Measurements from ENCODE around the gene ACSS1.

Gene ACSS1

DNA sequence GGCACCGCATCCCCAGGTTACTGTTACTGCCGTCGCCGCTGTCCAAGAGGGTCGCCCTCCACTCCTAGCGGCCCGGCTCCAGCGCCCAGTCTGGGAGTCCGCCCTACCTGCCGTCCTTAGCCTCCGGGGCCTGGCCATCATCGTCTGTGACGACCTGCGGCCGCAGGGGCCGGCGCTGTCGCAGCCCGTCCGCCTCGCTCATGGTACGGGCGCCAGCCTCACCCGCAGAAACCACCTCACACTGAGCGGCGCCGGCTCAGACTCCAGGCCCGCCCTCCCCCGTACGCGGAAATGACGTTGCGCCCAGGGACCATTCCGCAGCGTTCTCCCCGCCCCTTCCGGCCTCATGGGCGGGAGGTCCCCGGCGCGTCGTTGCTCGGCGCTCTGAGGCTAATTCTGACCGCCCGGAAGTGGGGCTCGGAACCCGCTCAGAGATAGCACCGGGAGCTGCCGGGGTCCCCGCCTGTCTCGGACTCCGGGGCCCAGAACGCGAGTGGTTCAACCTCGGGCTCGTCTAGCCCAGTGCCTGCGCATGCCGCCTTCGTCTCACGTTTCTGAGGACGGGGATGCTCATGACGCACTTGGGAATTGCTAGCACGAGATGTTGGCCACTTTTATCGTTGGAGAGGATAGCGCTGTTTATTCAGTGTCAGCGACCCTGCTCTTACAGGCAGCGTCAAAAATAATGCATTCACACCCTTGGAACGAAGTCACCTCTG lies 65.3 kb downstream of the ACSS1 start, which contains the start of gene APMAP:
Gene APMAP (minus strand): TSS at position 265 of the 719 bp plus-strand sequence. CDS start 63 bp downstream, at position 202.
- peak; percentile 95 for DNase-seq

DNA sequence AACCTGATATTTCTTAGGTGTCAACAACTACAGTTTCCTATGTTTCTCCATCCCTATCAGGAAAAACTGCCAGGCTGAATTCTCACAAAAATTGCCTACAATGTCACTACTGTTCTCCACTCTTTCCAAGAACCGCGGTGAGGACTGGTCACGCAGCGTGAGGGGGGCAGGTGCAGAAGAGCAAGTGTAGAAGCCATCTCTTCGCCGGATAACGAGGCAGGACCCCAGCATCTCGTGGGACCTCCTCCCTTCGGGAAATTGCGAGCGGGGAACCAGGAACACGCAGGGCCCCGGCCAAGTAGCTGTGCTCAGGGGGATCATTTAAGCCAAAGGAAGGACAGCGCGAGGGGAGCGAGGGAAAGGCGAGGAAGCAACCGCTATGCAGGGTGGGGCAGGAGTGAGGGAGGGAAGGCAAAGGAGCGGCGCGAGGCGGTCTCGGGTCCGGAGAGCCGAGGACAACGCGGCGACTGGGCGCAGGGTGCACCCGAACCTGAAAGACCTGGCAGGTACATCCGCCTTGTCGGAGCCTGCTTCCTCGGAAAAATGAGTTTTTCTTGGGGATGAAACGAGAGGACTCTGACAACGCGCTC lies 65.9 kb downstream of the ACSS1 start:
- DNase-seq, result no peak

DNA sequence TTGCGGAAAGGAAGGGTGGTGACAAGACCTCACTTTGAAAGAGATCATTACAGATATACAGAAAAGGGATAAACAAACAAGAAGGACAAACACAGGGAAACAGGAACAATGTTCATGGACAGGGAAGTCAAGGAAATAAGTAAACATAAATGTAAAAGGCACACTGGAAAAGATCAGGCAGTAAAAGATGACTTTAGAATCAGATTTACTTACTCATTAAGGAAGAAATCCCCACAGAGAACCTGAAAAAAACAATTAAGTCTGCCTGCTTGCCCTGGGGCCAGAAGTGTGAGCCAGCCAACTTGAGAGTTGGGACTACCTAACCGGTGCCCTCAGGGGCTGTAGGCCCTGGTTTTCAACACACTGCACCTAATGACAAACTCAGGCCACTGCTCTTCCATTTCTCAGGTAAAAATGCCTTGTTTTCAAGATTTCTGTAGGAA lies 67.1 kb downstream of the ACSS1 start:
- no peak for DNase-seq

DNA sequence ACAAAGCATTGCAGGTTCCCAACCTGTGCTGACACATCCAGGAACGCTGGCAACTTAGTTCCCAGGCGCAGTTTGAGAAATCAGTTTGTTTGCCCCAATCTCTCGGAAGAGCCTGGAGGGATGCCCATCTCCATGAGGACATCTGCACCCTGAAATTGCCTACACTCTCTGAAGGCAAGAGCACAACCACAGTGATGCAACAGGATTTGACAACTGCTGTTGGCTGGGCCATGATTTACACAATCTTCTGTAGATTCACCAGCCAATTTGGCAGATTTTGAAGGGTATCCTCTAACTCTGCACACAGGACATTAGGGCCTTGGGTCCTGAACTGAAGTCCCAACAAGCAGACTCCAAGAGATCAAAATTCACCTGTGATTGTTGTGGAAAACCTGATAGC lies 68.8 kb downstream of the ACSS1 start:
- DNase-seq, result no peak

DNA sequence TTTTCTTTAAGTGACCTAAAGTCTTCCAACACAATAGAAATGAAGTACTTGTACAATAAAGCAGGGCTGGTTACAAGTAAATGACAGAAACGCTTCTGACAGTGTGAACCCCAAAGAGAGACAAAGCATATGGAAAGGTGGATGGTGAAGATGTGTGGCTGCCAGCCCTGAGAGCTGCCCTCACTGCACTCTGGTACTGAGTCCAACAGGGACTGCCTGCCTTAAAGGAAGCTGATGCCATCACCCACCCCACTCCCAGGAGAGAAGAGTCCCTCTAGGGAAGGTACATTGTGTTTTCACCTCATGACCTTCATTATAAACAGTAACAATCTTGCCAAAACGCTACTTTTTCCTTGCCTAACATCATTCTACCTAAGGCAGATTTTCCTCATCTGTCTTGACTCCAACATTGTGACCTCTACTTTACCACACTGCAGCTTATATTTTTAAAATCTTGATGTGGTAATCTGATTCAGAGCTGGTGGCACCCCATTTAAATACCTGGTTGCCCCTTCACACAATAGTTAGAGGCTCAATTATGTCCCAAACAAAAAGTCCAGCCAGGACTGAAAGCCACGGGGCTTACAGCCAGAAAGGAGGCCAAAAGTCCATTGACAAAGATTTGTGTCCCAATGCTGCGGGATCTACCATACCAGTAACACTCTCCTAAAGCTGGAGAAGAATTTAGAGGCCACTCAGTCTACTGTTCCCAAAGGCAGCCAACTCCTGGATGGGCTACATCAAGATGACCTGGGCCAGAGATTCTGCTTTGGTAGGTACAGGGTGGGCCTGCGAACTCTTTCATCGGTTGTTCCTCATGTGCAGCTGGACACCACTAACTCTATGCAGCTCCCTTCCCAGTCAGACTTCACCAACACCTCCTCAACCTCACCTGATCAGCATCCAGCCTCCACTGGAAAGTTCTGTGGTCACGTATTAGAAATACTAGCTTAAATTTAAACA lies 69.8 kb downstream of the ACSS1 start:
- no peak for DNase-seq

DNA sequence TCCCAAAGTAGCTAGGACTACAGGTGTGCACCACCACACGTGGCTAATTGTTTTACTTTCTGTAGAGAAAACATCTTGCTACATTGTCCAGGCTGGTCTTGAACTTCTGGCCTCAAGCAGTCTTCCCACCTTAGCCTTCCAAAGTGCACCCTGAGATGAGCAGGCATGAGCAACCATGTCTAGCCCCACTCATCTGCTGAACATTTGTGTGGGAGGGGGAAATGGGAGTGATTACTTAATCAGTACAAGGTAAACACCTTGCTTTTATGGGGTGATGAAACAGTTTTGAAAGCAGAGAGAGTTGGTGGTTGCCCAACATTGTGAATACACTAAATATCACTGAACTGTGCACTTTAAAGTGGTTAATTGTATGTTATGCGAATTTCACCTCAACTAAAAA lies 70.7 kb downstream of the ACSS1 start:
- no peak for DNase-seq

DNA sequence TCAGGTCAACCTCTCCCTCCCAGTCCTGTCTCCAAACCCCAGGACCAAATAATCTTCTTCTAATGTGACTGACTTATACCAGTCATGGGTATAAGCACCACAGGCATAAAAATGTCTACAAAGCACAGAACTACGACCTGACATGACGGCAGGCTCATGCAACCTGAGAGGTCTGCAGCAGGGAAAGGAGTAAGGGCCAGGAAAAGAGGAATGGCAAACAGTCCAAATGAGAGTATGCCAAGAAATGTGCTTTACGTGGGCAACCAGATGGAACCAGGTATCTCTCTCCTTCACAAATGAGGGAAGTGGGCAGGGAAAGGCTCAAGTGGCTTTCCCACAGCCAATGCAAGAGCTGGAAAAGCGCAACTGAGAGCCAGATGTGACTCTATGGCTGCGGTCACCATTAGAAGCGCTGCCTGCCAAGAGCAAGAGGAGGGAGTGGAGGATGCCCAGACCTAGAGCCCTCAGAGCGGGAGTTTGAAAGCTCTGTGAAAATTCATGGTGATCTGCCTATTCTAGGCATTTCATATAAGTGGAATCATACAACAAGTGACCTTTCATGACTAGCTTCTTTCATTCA lies 71.4 kb downstream of the ACSS1 start:
- DNase-seq, result no peak

DNA sequence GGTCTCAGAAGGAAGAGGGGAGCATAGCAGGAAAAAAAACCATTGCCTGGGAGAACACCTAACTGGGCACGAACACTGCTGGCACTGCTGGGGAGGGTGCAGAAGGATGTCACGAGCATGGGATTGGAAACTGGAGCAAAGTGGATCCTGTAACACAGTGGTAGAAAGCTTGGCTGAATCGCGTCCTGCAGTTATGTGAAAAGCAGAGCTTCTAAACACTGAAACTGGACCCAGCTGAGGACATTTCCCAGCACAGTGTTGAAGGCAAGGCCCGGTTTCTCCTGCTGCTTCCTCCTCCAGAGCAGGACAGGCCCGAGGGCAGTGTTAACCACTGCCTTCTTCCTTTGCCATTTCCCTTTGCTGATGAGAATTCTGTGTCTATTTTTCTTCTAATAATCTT lies 72.1 kb downstream of the ACSS1 start:
- DNase-seq, result no peak

DNA sequence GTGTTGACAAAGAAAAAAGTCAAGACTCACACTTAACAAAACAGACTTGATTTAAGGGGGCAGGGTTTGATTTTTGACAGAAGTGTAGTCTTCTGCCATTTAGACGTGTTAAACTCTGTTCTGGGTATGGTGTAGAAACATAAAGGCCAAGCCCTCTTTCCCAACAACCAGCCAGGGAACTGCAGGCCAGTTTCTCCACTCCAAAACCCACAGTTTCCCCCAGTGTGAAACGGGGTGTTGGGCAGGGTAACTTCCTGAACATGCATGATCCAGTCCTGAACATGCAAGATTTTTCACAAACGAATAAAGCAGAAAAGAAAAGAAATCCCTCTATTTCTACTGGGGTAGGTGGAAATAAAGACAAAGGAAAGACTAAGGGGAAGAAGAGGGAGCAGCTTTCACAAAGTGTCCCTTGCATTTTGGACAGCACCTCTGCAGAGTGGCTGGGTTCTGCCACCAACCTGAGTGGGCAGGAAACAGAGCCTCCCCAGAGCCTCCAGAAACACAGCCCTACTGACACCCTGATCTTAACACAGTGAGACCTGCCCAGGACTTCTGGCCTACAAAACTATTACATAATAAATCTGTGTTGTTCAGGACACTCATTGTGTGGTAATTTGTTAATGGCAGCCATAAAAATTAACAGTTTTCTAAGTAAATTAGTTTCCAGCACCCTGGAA lies 72.8 kb downstream of the ACSS1 start:
- DNase-seq, result no peak

DNA sequence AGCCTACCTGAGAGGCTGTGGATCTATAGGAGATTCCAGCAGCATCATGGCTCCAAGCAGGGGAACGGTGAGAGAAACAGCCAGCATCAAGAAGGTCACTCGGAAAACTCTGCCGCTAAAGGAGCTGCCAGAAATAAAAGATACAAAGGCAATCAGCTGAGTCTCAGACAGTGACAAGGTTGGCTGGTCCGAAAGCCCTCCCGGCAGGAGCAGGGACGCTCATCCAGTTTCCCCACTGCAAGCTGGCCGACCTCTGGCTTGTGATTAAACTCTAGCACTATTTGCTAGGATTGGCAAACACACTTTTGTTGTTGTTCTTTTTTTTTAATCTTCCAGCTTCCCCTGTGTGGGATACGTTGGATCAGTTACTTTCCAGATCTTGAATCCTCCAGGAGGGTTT lies 74.0 kb downstream of the ACSS1 start:
- no peak for DNase-seq

DNA sequence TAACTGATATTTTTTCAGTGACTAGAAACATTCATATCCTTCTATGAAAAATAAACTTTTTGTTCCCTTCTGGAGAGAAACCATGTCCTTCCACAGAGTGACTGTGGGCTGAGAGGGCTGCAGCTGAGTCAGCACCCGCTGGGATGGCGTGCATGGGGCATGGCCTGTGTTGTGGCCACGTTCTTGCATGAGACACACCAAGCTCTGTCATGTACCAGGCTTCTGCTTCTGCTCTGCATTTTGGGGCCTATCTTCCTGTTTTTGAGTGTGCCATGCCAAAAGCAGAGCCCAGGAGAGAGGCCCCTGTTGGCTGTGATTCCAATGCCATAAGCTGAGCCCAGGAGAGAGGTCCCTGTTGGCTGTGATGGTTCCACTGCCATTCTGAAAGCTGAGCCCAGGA lies 76.1 kb downstream of the ACSS1 start:
- peak in 1 of 2 donors; percentile 48 for DNase-seq

DNA sequence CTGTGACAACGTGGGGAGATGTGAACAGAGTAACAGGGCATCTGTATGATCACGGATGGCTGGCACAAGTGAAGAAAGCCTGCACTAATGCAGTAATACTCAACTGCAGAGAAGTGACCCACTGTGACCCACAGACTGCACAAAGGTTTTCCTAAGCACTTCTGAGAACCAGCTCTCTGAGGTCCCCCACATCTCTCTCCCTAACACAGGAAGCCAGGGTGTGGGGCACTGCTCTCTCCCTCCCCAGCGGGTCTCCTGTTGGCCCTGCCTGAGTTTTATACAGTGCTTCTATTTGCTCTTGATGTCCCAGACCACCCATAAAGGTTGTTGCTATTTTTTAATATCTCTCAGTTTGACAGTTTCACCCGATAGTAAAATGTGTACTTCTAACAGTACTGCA lies 76.7 kb downstream of the ACSS1 start:
- DNase-seq, result no peak

DNA sequence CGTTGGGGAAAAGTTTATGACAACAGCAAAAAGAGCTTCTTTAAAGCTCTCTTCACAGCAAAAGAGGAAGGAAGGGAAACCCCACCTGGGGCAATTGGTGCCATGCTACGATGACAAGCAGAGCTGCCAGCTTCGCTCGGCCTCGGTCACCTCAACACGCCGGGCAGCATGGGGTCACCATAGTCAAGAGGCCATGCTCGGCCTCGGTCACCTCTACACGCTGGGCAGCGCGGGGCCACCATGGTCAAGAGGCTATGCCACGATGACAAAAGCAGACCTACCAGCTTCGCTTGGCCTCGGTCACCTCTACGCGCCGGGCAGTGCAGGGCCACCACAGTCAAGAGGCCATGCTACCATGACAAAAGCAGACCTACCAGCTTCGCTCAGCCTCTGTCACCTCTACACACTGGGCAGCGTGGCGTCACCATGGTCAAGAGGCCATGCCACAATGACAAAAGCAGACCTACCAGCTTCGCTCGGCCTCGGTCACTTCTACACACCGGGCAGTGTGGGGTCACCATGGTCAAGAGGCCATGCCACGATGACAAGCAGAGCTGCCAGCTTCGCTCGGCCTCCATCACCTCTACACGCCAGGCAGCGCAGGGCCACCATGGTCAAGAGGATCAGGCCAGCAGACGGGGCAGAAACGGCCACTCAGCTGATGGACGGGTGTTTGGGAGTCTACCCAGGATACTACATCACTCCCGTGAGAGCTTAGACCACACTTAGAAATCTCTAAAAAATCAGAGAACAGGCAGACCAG lies 77.5 kb downstream of the ACSS1 start:
- DNase-seq, result no peak

DNA sequence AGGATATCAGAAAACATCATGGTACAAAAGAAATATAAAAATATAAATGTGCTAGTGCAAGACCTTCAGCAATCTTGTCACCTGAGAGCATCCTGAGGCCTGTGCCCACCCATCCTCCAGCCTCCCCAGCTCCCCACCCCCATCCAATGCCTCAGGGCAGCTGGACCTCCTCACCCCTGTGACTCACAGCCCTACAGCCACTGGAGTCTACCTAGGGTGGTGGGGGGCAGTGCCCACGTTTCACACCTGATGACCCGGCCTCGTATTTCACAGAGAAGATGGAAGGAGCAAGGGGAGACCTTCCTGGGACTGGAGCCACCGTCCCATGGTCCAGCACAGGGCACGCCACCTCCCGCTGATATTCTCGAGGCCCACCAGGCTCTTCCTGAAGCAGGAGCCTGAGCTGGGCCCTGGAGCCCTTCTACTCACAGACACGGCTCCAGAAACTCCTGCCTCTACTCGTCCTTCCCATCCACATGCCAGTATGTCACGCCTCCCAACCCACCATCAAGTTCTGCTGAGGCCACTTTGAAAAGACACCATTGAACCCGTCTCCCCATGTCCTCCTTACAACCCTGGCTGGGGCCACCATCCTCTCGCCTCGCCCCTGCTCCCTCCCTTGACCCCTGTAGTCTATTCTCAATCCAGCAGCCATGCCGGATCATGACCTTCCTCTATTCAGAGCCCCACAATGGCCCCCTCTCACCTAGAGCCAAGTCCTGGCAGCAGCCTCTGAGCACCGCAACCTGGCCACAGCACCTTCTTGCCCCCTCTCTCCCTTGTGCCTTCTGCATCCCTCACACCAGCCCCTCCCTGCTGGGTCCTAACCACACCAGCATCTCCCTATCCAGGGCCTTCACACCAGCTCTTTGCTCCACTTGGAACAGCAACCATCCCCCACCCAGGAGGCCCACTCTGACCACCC lies 78.6 kb downstream of the ACSS1 start:
- no peak for DNase-seq

DNA sequence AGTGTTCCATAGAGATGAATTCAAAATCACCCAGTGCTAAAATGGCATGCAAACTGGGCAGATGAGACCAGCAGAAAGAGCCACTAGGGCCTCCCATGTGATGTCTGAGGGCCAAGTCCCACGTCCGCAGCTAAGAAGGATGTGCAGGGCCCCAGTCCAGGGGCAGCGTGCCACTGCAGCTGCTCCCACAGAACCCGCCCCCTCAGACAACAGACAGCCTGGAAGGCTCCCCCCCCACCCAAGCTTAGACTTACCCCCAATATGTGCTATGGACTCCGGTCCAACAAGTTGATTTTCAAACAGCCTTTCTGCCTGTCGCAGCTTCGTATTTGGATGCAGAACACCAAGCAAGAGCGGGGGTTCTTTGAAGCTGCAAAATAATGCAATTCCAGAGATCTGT lies 79.4 kb downstream of the ACSS1 start:
- no peak for DNase-seq

DNA sequence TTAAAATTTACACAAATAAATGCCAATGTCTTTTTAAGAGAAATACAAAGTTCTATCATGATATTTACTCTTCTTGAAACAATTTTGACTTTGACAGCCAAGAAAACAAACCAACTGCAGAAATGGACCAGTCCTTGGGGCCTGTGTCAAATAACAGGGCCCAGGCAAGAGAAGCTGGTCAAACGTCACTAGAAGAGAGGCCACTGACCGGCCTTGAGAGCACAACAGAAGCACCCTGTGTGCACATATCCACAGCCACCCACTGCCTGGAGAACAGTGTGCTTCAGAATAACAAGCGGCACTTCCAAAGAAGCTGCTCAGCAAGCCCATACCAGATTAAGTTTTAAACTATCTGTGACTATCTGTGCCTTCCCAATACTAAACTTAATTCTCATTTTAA lies 80.1 kb downstream of the ACSS1 start:
- DNase-seq, result no peak

DNA sequence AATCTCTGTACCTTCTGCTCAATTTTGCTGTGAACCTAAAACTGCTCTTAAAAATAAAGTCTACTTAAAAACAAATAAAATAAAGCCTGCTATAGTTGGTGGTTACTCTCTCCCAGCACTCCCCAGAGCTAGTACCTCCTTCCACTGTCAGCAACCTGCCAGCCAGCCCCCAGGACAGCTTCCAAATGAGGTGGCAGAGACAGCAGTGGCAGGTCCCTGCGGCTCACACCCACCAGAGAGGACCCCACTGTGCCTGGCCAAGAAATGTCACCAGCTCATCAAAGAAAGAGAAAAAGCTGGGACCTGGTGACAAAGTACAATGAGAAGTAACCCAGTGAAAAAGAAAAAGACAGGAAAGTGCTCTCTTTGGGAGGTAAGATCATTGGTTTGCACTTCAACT lies 80.6 kb downstream of the ACSS1 start:
- no peak for DNase-seq

DNA sequence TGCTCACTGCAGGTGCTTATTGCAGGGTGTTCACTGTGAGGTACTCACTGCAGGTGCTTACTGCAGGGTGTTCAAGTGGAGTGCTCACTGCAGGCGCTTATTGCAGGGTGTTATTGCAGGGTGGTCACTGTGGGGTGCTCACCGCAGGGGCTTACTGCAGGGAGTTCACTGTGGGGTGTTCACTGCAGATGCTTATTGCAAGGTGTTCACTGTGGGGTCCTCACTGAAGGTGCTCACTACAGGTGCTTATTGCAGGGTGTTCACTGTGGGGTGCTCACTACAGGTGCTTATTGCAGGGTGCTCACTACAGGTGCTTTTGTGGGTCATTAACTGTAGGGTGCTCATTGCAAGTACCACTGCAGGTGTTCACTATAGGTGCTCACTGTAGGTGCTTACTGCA lies 85.6 kb downstream of the ACSS1 start:
- no peak for DNase-seq

DNA sequence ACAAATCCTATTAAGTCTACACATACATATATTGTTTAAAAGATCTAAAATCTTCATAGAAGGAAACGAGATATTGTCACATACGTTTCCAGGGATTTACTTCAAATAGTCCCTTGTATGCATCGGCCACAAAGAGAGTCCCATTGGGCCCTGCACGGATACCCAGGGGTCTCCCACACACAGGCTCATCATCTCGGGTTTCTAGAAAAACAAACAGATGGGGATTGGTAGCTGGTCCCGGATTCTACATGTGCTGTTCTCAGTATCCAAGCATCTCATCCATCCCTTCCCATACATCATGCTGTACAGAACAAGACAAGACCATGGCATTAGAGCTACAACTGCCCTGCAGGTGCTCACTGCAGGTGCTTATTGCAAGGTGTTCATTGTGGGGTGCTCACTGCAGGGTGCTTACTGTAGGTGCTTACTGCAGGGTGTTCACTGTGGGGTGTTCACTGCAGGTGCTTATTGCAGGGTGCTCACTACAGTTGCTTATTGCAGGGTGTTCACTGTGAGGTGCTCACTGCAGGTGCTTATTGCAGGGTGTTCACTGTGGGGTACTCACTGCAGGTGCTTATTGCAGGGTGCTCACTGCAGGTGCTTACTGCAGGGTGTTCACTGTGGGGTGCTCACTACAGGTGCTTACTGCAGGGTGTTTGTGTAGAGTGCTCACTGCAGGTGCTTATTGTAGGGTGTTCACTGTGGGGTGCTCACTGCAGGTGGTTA lies 86.4 kb downstream of the ACSS1 start:
- no peak for DNase-seq

DNA sequence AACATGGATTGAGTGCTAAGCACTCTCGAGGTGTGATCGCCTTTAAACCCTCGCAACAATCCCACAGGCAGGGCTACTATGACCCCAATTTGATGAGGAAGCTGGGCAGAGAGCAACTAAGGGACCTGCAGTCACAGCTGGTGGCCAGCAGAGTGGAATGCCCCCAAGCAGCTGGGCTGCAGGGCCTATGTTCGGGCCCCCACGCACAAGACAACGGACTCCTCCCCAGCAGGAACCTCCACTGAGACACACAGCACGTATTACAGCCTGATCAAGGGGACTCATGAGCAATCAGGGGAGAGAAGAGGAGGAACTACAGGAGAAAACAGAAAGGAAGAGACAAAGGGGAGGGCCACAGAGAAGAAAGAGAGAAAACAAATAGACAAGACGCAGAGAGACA lies 87.2 kb downstream of the ACSS1 start:
- no peak for DNase-seq
